ENCODE results near the gene FOXO1.

The FOXO1 gene

GRCh38 chr13:40619479-40619814 is 47.0 kb downstream of the FOXO1 start:
- H3K4me3 ChIP-seq (replicated peaks in 1 of 2; ENCODE audit: low read depth in 2 of 2, low read length in 2 of 2) = no peak overlapping the region
- no peak for DNase-seq (ENCODE audit: low read depth in 2 of 2)
- no peak for TF ChIP-seq CTCF (IDR thresholded peaks at IDR 0.05; ENCODE audit: low read depth, low read length)

- TF ChIP-seq CTCF (IDR thresholded peaks at IDR 0.05; ENCODE audit: low read depth, low read length) = no peak
- no peak overlapping the region for H3K4me3 ChIP-seq (replicated peaks in 1 of 2; ENCODE audit: low read depth in 2 of 2, low read length in 2 of 2)
- DNase-seq (ENCODE audit: low read depth in 2 of 2) = no peak
These were observed 47.6 kb downstream of the FOXO1 start for GRCh38 chr13:40618581-40619478.

DNA sequence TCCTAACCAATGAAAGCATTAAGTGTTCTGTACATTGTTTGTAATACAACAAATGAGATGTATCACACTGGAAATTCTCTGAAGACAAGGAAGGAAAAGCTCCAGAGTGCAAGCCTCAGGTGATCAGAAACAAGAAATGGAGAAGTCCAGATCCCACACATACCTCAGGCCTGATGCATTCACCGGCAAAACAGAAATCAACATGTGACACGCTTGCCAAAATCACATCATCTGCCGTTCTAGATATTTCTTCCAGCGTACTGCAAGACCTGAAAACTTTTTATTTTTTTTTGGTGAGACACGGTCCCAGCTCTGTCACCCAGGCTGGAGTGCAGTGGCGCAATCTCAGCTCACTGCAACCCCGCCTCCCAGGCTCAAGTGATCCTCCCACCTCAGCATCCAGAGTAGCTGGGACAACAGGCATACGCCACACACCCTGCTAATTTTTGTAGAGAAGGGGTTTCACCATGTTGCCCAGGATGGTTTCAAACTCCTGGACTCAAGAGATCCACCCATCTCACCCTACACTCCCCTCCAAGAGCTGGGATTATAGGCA is 48.6 kb downstream of the FOXO1 start:
- DNase-seq (ENCODE audit: low read depth in 2 of 2) = no peak
- H3K4me3 ChIP-seq (replicated peaks in 1 of 2; ENCODE audit: low read depth in 2 of 2, low read length in 2 of 2) = no peak overlapping the region
- no peak for TF ChIP-seq CTCF (IDR thresholded peaks at IDR 0.05; ENCODE audit: low read depth, low read length)

DNA sequence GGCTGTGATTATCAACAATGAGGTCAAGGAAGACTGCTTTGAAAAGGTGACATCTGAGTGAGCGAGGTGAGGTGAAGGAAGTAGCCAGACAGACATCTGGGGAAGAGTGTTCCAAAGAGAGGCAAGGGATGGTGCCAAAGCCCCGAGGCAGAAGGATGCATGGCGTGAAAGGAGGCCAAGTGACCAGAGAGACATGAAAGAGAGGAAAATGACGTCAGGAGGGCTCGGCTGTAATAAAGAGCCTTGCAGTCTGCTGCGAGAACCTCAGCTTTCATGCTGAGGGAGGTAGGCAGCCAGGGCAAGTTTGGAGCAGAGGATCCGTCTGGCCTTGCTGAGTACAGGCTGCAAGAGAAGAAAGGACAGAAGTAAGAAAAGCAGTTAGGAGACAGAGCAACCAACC is 50.8 kb downstream of the FOXO1 start:
- no peak overlapping the region for H3K4me3 ChIP-seq (replicated peaks in 1 of 2; ENCODE audit: low read depth in 2 of 2, low read length in 2 of 2)
- no peak for TF ChIP-seq CTCF (IDR thresholded peaks at IDR 0.05; ENCODE audit: low read depth, low read length)
- no peak for DNase-seq (ENCODE audit: low read depth in 2 of 2)

DNA sequence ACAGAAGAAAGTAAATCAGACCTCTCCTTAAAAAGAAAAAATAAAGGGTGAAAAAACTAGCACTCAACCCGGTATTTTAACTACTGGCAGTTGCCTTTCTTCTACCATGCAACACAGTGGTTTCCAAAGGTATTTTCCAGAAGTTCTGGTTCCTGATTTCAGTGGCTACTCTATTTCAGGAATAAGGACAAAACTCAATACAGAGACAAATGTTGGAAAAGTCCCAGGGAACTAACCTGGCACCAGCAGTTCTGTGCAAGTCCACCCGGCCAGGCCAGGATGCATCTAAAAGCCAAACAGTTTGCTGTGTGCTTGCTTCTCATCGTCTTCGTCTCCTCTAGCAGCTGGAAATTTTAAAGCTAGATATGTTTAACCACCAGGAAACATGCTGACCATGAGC is 52.5 kb downstream of the FOXO1 start:
- no peak overlapping the region for H3K4me3 ChIP-seq (replicated peaks in 1 of 2; ENCODE audit: low read depth in 2 of 2, low read length in 2 of 2)
- no peak for TF ChIP-seq CTCF (IDR thresholded peaks at IDR 0.05; ENCODE audit: low read depth, low read length)
- DNase-seq (ENCODE audit: low read depth in 2 of 2) = no peak

DNA sequence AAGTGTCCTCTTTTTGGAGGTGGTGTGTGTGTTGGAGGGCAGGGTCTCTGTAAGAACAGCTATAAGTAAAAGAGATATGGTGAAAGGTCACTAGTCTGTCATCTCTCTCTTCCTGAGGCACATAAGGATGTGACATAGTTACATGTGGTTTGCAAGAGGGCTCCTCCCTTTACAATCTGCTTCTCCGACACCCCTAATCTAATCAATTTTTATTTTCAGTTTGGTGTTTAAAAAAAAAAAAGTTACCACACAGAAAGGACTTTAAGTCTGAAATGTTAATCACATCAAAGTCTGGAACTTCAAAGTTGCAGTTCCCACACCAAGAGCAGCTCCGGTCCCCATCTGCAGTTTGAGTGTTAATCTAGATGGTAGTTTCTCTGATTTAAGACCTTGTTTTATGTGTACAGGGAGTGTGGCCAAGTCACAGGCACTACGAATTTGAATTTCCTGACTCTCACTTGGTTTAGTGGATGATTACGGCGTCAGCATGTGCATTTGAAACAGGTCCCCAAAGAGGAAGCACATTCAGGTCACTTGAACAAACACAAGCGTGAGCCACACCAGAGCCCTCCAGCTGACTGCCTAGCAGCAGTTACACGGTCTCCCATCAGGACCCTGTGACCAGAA is 53.1 kb downstream of the FOXO1 start:
- TF ChIP-seq CTCF (IDR thresholded peaks at IDR 0.05; ENCODE audit: low read depth, low read length) = no peak
- no peak for DNase-seq (ENCODE audit: low read depth in 2 of 2)

More for the DNA sequence above, 53.1 kb downstream of the FOXO1 start:
- no peak overlapping the region for H3K4me3 ChIP-seq (replicated peaks in 1 of 2; ENCODE audit: low read depth in 2 of 2, low read length in 2 of 2)

Data from cardiac fibroblast (primary cell).